Measurements from ENCODE around the gene OR5AU1.

OR5AU1 gene

GRCh38 chr14:21191809-21192446 is 36.1 kb upstream of the OR5AU1 start:
- H3K4me3 ChIP-seq (ENCODE audit: low read depth, low read length): peak overlapping the region; percentile 5; the same call in 1 of the 2 replicates
- peak; percentile 46 for DNase-seq (ENCODE audit: low read depth)
- TF ChIP-seq, protein P1, sequence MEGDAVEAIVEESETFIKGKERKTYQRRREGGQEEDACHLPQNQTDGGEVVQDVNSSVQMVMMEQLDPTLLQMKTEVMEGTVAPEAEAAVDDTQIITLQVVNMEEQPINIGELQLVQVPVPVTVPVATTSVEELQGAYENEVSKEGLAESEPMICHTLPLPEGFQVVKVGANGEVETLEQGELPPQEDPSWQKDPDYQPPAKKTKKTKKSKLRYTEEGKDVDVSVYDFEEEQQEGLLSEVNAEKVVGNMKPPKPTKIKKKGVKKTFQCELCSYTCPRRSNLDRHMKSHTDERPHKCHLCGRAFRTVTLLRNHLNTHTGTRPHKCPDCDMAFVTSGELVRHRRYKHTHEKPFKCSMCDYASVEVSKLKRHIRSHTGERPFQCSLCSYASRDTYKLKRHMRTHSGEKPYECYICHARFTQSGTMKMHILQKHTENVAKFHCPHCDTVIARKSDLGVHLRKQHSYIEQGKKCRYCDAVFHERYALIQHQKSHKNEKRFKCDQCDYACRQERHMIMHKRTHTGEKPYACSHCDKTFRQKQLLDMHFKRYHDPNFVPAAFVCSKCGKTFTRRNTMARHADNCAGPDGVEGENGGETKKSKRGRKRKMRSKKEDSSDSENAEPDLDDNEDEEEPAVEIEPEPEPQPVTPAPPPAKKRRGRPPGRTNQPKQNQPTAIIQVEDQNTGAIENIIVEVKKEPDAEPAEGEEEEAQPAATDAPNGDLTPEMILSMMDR (IDR thresholded peaks at IDR 0.05; ENCODE audit: low read depth, low read length, missing control alignments): no peak

DNA sequence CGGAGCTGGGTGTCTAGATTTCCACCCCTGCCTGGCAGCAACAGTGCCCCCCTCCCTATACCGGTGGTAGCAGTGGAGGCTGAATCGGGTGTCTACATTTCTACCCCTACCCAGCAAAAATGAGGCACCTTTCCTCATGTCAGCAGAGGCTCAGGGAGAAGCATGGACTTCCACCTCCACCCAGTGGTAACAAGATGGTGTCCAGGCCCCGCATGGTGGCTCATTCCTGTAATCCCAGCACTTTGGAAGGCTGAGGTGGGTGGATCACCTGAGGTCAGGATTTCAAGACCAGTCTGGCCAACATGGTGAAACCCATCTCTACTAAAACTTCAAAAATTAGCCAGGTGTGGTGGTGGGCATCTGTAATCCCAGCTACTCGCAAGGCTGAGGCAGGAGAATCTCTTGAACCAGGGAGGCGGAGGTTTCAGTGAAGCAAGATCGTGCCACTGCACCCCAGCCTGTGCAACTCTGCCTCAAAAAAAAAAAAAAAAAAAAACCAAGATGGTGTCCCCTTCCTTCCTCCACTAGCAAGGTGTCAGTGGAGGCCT is 35.5 kb upstream of the OR5AU1 start:
- peak overlapping the region; percentile 5; the same call in 1 of the 2 replicates for H3K4me3 ChIP-seq (ENCODE audit: low read depth, low read length)
- TF ChIP-seq, protein P1 (IDR thresholded peaks at IDR 0.05; ENCODE audit: low read depth, low read length, missing control alignments): no peak
- DNase-seq (ENCODE audit: low read depth): no peak

GRCh38 chr14:21185491-21185890 is 29.6 kb upstream of the OR5AU1 start:
- no peak overlapping the region for H3K4me3 ChIP-seq (ENCODE audit: low read depth, low read length)
- TF ChIP-seq, protein P1 (IDR thresholded peaks at IDR 0.05; ENCODE audit: low read depth, low read length, missing control alignments): no peak
- no peak for DNase-seq (ENCODE audit: low read depth)

DNA sequence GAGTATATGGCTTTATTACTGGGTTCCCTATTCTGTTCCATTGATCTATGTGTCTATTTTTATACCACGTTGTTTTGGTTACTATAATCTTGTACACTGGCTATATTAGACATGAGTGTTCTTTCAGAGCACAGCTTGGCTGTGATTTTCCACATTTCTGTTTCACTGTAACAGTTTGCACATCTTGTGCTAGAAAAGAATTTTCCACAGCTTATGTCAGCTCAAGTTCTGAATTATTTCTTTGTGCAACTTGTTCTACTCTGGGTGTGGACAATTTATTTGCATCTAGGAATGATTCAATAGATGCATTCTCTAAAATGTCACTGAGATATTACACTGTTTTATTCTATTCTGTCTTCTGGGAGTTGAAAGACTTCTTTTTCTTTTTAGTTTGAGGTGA is 28.4 kb upstream of the OR5AU1 start:
- TF ChIP-seq, protein P1 (IDR thresholded peaks at IDR 0.05; ENCODE audit: low read depth, low read length, missing control alignments): no peak
- no peak overlapping the region for H3K4me3 ChIP-seq (ENCODE audit: low read depth, low read length)
- no peak for DNase-seq (ENCODE audit: low read depth)

- TF ChIP-seq, protein P1 (IDR thresholded peaks at IDR 0.05; ENCODE audit: low read depth, low read length, missing control alignments): no peak
- DNase-seq (ENCODE audit: low read depth): no peak
Observed at GRCh38 chr14:21182166-21182565, 26.3 kb upstream of the OR5AU1 start.

DNA sequence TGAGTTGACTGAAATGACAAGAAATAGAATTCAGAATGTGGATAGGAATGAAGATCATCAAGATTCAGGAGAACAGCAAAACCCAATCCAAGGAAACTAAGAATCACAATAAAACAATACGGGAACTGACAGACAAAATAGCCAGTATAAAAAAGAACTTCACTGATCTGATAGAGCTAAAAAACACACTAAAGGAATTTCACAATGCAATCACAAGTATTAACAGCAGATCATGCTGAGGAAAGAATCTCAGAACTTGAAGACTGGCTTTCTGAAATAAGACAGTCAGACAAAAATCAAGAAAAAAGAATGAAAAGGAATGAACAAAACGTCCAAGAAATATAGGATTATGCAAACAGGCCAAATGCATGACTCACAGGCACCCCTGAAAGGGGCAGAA is 15.3 kb upstream of the OR5AU1 start:
- no peak for DNase-seq (ENCODE audit: low read depth)
- no peak overlapping the region for H3K4me3 ChIP-seq (ENCODE audit: low read depth, low read length)
- TF ChIP-seq, protein P1 (IDR thresholded peaks at IDR 0.05; ENCODE audit: low read depth, low read length, missing control alignments): no peak

More at GRCh38 chr14:21182166-21182565, 26.3 kb upstream of the OR5AU1 start:
- H3K4me3 ChIP-seq (ENCODE audit: low read depth, low read length): no peak overlapping the region

- TF ChIP-seq, protein P1 (IDR thresholded peaks at IDR 0.05; ENCODE audit: low read depth, low read length, missing control alignments): no peak
- H3K4me3 ChIP-seq (ENCODE audit: low read depth, low read length): no peak overlapping the region
- DNase-seq (ENCODE audit: low read depth): no peak
Observed at GRCh38 chr14:21169573-21169972, 13.7 kb upstream of the OR5AU1 start.

Measured in GM12864 (cell line).